Thoracic aorta (tissue), 2 donors: ENCODE measurements around the gene TMC2. TPM values are rescaled to one million over a fixed set of nuclear protein-coding genes. Genes with fewer than 3 reads are reported as not detected.

Source experiments
- ATAC-seq: fragments of 150-250 bp; one replicate; pipeline ENCODE4 v1.8.0; 2017; ENCODE audit warnings: low read depth; ENCODE audit not compliant: insufficient number of reproducible peaks, low FRiP score
- DNase-seq: peaks from one replicate; pipeline ENCODE4 v3.0.0-alpha.2; 2020; ENCODE audit warnings: low spot score
- H3K27ac ChIP-seq, 2 donors: fragments of 200-600 bp; sonication (generic); 1 replicate in 1 of 2; 2 replicates in 1 of 2; pipeline ENCODE4 v1.5.1; 2016; ENCODE audit warnings: mild to moderate bottlenecking in 2 of 2, moderate library complexity in 2 of 2
- H3K27me3 ChIP-seq: fragments of 200-600 bp; sonication (generic); replicated peaks from 2 replicates; pipeline ENCODE4 v1.6.0; 2016; ENCODE audit warnings: mild to moderate bottlenecking; ENCODE audit not compliant: insufficient read depth
- H3K36me3 ChIP-seq: fragments of 200-600 bp; sonication (generic); one replicate; pipeline ENCODE4 v1.5.1; 2016
- H3K4me1 ChIP-seq, 2 donors: fragments of 200-600 bp; sonication (generic); 1 replicate in 1 of 2; 2 replicates in 1 of 2; pipeline versions ENCODE4 v1.5.1 to v1.6.0; 2016; ENCODE audit warnings: low read depth in 2 of 2, mild to moderate bottlenecking in 1 of 2; ENCODE audit not compliant: control insufficient read depth in 1 of 2
- H3K4me3 ChIP-seq: fragments of 200-600 bp; sonication (generic); 2 replicates; pipeline ENCODE4 v1.5.1; 2016; ENCODE audit warnings: mild to moderate bottlenecking
- H3K9me3 ChIP-seq: fragments of 200-600 bp; sonication (generic); 2 replicates; pipeline ENCODE4 v1.5.1; 2016
- total RNA-seq, 2 donors: library from RNA; depleted of rRNA; stranded (reverse); fragments of >200 nt; gene quantifications; one replicate each; pipeline versions ENCODE4 v1.1.0 to v1.2.3, GENCODE V29; 2016
- TF ChIP-seq, protein P1 (sequence below): fragments of 200-600 bp; sonication (generic); IDR thresholded peaks from one replicate; pipeline ENCODE4 v1.5.1; 2019; ENCODE audit warnings: antibody characterized with exemption

The TMC2 gene
- total RNA-seq, 2 donors from 2014 or later, result not detected

DNA sequence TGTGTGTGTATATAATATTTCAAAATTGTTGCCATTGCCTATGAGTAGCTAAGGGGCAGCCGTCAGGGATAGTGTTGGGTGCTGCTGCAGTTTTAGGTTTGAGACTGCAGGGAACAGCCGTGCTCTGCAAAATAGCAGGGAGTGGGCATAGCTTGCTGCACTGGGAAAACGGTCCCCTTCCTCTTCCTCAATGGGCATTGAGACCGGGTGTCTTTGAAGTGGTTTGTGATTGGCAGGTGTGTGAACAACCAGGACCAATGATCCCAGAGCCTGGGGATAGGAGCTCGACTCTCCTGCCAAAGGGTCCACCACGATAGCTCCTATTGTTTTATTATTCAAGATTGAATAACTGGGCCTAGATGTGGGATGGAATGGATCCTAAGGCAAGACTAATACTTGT lies 151.1 kb downstream of the TMC2 start:
- H3K27ac ChIP-seq, result no peak overlapping the region
- no peak for DNase-seq
- no peak for ATAC-seq
- TF ChIP-seq, protein P1, sequence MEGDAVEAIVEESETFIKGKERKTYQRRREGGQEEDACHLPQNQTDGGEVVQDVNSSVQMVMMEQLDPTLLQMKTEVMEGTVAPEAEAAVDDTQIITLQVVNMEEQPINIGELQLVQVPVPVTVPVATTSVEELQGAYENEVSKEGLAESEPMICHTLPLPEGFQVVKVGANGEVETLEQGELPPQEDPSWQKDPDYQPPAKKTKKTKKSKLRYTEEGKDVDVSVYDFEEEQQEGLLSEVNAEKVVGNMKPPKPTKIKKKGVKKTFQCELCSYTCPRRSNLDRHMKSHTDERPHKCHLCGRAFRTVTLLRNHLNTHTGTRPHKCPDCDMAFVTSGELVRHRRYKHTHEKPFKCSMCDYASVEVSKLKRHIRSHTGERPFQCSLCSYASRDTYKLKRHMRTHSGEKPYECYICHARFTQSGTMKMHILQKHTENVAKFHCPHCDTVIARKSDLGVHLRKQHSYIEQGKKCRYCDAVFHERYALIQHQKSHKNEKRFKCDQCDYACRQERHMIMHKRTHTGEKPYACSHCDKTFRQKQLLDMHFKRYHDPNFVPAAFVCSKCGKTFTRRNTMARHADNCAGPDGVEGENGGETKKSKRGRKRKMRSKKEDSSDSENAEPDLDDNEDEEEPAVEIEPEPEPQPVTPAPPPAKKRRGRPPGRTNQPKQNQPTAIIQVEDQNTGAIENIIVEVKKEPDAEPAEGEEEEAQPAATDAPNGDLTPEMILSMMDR, result no peak
- no peaks in the 10 kb centered on the region for H3K27me3 ChIP-seq
- H3K4me3 ChIP-seq, result no peak overlapping the region
- H3K4me1 ChIP-seq, result peaks cover 0 to 8% of the 10 kb centered on the region in 2 donors
- no peaks in the 10 kb centered on the region for H3K36me3 ChIP-seq
- no peaks in the 10 kb centered on the region for H3K9me3 ChIP-seq

DNA sequence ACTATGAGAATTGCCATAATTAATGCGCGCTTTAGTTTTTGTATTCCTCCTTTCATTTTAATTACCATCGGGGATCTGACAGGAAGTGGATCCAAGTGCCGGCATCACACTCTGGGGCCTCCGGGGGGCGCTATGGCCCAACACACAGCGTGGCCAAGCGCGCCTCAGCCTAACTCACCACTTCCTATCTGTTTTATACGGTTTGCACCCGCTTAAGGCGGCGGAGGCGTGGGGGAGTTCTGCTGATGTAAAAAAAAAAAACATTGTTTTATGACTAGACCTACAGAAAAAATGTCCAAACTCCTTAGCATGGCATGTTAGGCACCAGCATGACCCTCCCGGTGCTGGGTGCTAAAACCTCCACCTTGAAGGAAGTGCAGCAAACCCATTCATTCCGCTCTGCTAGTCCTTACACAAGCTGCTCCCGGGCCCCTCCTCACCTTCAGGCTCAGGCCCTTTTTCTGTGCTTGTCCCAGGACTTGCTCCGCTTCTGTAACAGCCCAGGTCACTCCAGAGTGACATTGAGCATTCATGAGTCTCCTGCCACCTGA lies 151.7 kb downstream of the TMC2 start:
- no peak overlapping the region for H3K27ac ChIP-seq
- no peaks in the 10 kb centered on the region for H3K9me3 ChIP-seq
- TF ChIP-seq, protein P1, result peak; percentile 36
- peaks cover 0 to 8% of the 10 kb centered on the region in 2 donors for H3K4me1 ChIP-seq
- H3K36me3 ChIP-seq, result no peaks in the 10 kb centered on the region
- DNase-seq, result no peak
- H3K27me3 ChIP-seq, result no peaks in the 10 kb centered on the region
- no peak for ATAC-seq
- no peak overlapping the region for H3K4me3 ChIP-seq

DNA sequence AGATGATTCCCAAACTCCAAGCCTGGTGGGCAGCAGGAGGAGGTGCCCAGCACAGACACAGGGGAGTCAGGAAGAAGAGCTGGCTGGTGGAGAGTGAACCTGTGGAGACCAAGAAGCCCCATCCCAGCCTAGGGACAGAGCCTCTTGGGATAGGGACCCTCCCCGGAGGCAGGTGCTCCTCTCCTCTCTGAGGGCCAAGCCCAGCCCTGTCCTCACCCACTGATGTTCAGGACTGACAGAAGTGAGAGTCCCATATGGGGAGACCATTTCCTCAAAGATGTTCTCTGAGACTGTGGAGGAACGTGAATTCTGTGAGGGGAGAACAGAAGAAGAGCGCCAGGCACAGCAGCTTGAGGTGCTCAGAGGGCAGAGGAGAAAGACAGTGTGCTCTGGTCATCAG lies 153.8 kb downstream of the TMC2 start:
- H3K36me3 ChIP-seq, result no peaks in the 10 kb centered on the region
- TF ChIP-seq, protein P1, result no peak
- H3K27ac ChIP-seq, result no peak overlapping the region
- DNase-seq, result no peak
- H3K4me1 ChIP-seq, result peaks cover 3 to 18% of the 10 kb centered on the region in 2 donors
- no peaks in the 10 kb centered on the region for H3K9me3 ChIP-seq
- H3K4me3 ChIP-seq, result no peak overlapping the region
- H3K27me3 ChIP-seq, result no peaks in the 10 kb centered on the region
- no peak for ATAC-seq

DNA sequence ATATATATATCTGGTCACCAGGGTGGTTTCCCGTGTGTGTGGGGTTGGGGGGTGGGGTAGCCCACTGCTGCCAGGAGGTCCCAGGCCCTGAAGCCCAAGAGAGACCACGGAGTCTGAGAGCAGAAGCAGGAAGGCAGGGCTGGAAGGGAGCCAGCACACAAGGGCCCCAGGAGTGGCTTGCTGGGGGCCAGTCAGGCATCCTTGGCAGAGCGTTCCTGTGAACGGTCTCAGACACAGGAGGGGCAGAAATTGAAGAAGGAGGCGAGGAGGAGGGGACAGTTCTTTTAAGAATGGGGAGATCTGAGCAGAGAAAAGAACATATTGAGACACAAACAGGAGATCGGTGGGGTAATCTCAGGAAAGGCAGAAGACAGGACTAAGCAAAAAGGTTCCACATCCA lies 154.3 kb downstream of the TMC2 start:
- H3K4me3 ChIP-seq, result no peak overlapping the region
- H3K27me3 ChIP-seq, result no peaks in the 10 kb centered on the region
- no peak for DNase-seq
- H3K9me3 ChIP-seq, result no peaks in the 10 kb centered on the region
- peaks cover 3 to 18% of the 10 kb centered on the region in 2 donors for H3K4me1 ChIP-seq
- no peak for ATAC-seq
- TF ChIP-seq, protein P1, result no peak
- H3K27ac ChIP-seq, result no peak overlapping the region
- H3K36me3 ChIP-seq, result no peaks in the 10 kb centered on the region

DNA sequence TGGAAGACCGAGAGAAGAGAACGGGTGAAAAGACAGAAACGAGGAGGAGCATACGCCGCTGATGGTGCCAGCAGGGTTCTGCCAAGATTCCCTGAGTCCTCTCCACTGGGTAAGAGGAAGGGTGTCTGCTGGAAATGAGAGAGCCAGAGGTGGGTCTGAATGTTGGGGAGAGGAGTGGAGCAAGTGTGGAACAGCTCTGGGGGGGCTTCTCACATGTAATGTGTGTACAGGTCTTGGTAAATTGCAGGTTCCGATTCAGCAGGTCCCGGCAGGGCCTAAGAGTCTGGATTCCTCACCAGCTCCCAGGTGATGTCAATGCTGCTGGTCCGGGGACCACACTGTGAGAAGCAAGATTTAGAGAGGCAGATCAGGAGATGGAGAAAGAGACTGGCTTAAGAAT lies 154.8 kb downstream of the TMC2 start:
- Histone ChIP-seq H3K27ac (no peak overlapping the region), H3K9me3 (no peaks in the 10 kb centered on the region), H3K27me3 (no peaks in the 10 kb centered on the region), H3K4me1 (peaks cover 3 to 18% of the 10 kb centered on the region in 2 donors), H3K4me3 (no peak overlapping the region), H3K36me3 (no peaks in the 10 kb centered on the region)
- DNase-seq (no peak), ATAC-seq (no peak)
- TF ChIP-seq, protein P1, result no peak

Other genes with a start within 250 kb of the TMC2 start
- under 1 TPM in 1 of 2 donors, not detected in 1; 0.27 TPM for gene TGM3, start 240.6 kb upstream of the TMC2 start, total RNA-seq
- not detected for gene TGM6, start 155.7 kb upstream of the TMC2 start, total RNA-seq
- gene SNRPB, start 65.8 kb upstream of the TMC2 start, total RNA-seq, result 100 to 1,000 TPM; 107 to 153 TPM
- 10 to 100 TPM in 1 of 2 donors, 1 to 10 TPM in 1; 9.3 to 16.9 TPM for gene ZNF343, start 27.7 kb upstream of the TMC2 start, total RNA-seq
- gene NOP56, start 116.1 kb downstream of the TMC2 start, total RNA-seq, result 100 to 1,000 TPM in 1 of 2 donors, 10 to 100 TPM in 1; 46.2 to 125 TPM
- 10 to 100 TPM; 94.5 to 95.3 TPM for gene IDH3B, start 127.6 kb downstream of the TMC2 start, total RNA-seq
- gene EBF4, start 156.2 kb downstream of the TMC2 start, total RNA-seq, result 10 to 100 TPM; 14.1 to 16.6 TPM